H1 (cell line): Measurements from ENCODE around the gene ICAM2.

Experiments
- E2F6 ChIP-seq: IDR thresholded peaks from 2 replicates; pipeline ENCODE4 v1.6.1; 2012; ENCODE audit warnings: inconsistent platforms
- POLR2A ChIP-seq, 2 experiments: IDR thresholded peaks; 1 replicate in 1 of 2; 2 replicates in 1 of 2; pipeline ENCODE4 v1.6.1; 2011; ENCODE audit warnings: low read depth in 2 of 2, low read length in 2 of 2, mild to moderate bottlenecking in 2 of 2; ENCODE audit errors: control extremely low read depth in 1 of 2

DNA sequence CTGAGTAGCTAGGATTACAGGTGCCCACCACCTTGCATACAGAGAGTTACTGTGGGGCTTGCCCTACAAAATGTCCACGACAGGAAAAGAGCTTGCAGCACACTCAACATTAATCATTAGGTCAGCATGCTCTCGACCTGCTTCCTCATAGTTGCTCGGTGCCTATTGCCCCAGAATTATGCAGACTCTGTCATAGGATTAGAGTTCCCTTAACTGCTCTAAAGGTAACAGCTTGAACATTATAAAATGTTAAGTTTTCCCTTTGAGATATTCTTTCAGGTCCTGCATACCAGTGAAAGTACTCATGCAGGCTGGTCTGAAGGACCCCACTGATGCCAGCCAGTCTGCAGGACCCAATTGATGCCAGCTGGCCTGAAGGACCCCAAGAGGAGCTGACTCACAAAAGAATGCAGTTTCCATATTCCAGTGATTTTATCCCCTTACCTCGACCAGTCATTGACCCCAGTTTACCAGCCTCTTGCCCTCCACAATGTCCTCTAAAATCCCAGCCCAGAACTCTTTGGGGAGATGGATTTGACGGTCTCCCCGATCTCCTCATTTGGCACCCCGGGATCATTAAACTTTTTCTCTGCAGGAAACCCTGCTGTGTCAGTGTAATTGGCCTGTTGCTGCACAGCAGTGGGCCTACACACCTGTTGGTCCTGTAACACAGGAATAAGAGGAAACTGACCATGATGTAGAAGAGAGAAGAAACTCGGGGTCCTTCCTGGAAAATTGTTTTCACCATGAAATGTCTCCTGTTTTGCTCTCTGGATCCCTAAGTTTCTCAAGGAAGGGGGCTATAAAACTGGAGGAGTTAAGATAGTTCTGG, 10.6 kb downstream of the ICAM2 start:
- TF ChIP-seq E2F6 (no peak), POLR2A (IDR thresholded peaks at IDR 0.05; ENCODE audit: control extremely low read depth in 1 of 2, low read depth in 2 of 2, low read length in 2 of 2) (no peak)
